ENCODE data around the gene UQCC3.

DNA sequence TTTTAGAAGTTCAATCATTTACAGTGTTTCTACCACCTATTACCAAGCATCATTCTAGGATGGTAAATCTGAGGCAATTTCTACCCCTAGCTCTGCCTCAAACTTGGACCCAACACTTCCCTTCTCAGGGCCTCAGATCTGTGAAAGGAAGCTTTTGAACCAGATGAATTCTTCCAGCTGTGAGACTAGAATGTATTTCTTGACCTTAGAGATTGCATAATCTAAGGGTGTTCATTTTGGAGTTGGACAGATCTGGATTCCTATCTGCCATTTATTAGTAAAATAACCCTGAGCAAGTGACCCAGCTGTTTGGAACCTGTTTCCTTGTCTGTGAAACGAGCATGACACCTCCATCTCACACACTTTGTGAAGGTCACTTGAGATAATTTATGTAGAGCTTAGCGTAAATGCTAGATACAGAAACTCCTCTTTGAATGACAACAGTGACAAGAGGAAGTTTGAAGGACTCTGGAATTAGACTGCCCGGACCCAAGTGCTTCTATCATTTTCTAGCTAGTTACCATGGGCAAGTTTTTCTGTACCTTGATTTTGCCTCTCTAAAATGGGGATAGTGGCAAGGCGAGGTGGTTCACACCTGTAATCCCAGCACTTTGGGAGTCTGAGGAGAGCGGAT is 14.6 kb upstream of the UQCC3 start:
- no peak for TF ChIP-seq EZH2 (IDR thresholded peaks at IDR 0.05)
- no peak for TF ChIP-seq POLR2AphosphoS5 (IDR thresholded peaks at IDR 0.05; ENCODE audit: borderline replicate concordance, low read depth, low read length)
- no peak for TF ChIP-seq FOXP2 (optimal IDR thresholded peaks at IDR 0.05; ENCODE audit: control extremely low read depth, extremely low read length, insufficient read depth)
